DND-41 (cell line): ENCODE results near the gene PMPCA.

ENCODE experiments used
- ATAC-seq: fragments of 200-7000 bp; cut with Tn5 transposase; 3 replicates; pipeline ENCODE4 v1.9.1; 2021; ENCODE audit warnings: low read depth; ENCODE audit not compliant: insufficient read depth
- DNase-seq: peaks from one replicate; pipeline ENCODE4 v3.0.0-alpha.2; 2020
- H2AFZ ChIP-seq: 2 replicates; pipeline ENCODE4 v1.6.0; 2012; ENCODE audit warnings: low read depth, low read length
- H3K27ac ChIP-seq: 2 replicates; pipeline ENCODE4 v1.5.1; 2012; ENCODE audit warnings: low read length, inconsistent platforms
- H3K27me3 ChIP-seq: fragments of 200-600 bp; sonication (generic); 2 replicates; pipeline ENCODE4 v1.6.0; 2012; ENCODE audit warnings: low read length, mild to moderate bottlenecking, inconsistent platforms; ENCODE audit not compliant: insufficient read depth, poor library complexity
- H3K36me3 ChIP-seq: 2 replicates; pipeline ENCODE4 v1.5.1; 2012; ENCODE audit warnings: low read length, inconsistent platforms; ENCODE audit not compliant: insufficient read depth
- H3K4me1 ChIP-seq: 2 replicates; pipeline ENCODE4 v1.5.1; 2012; ENCODE audit warnings: mild to moderate bottlenecking, low read length; ENCODE audit not compliant: insufficient read depth
- H3K4me2 ChIP-seq: 2 replicates; pipeline ENCODE4 v1.6.0; 2012; ENCODE audit warnings: mild to moderate bottlenecking, moderate library complexity, low read length, inconsistent platforms; ENCODE audit not compliant: insufficient read depth
- H3K4me3 ChIP-seq, 2 experiments: fragments of 200-600 bp in 1 of 2; shearing (Covaris generic) in 1 of 2; 2 replicates each; pipeline ENCODE4 v1.5.1; 2012 to 2016; ENCODE audit warnings: inconsistent platforms in 2 of 2, low read length in 2 of 2, mild to moderate bottlenecking in 2 of 2, low read depth in 1 of 2, moderate library complexity in 1 of 2
- H3K79me2 ChIP-seq: 2 replicates; pipeline ENCODE4 v1.6.0; 2012; ENCODE audit warnings: low read length, inconsistent platforms; ENCODE audit not compliant: insufficient read depth
- H3K9ac ChIP-seq: 2 replicates; pipeline ENCODE4 v1.6.0; 2012; ENCODE audit warnings: low read depth, mild to moderate bottlenecking, inconsistent platforms, low read length, moderate library complexity
- H3K9me3 ChIP-seq: 2 replicates; pipeline ENCODE4 v1.5.1; 2012; ENCODE audit warnings: low read length, moderate library complexity, mild to moderate bottlenecking, inconsistent platforms; ENCODE audit not compliant: insufficient read depth, severe bottlenecking
- H4K20me1 ChIP-seq: 2 replicates; pipeline ENCODE4 v1.6.0; 2012; ENCODE audit warnings: low read length; ENCODE audit not compliant: insufficient read depth
- CTCF ChIP-seq: IDR thresholded peaks from 2 replicates; pipeline ENCODE4 v1.5.1; 2012; ENCODE audit warnings: borderline replicate concordance, low read length, moderate library complexity, mild to moderate bottlenecking; ENCODE audit not compliant: poor library complexity, severe bottlenecking; ENCODE audit errors: extremely low read depth
- EZH2 ChIP-seq: IDR thresholded peaks from 3 replicates; pipeline ENCODE4 v1.6.1; 2012; ENCODE audit warnings: borderline replicate concordance, low read depth, mild to moderate bottlenecking, moderate library complexity, low read length, inconsistent platforms; ENCODE audit not compliant: severe bottlenecking

PMPCA gene

GRCh38 chr9:136455043-136456002, 44.9 kb downstream of the PMPCA start:
- Histone ChIP-seq H3K36me3 (peaks cover 85% of the 10 kb centered on the region), H3K4me2 (no peak overlapping the region)

GRCh38 chr9:136456258-136456657, 45.8 kb downstream of the PMPCA start:
- no peak for DNase-seq
- H3K4me2 ChIP-seq = no peak overlapping the region
- no peaks in the 10 kb centered on the region for H3K79me2 ChIP-seq
- H3K9ac ChIP-seq = no peak overlapping the region
- H2AFZ ChIP-seq = no peak overlapping the region
- H3K27me3 ChIP-seq = no peaks in the 10 kb centered on the region
- ATAC-seq = no peak
- no peaks in the 10 kb centered on the region for H3K9me3 ChIP-seq
- H4K20me1 ChIP-seq = peaks cover 13% of the 10 kb centered on the region; the same call in 1 of the 2 replicates
- no peak overlapping the region for H3K4me3 ChIP-seq
- H3K4me1 ChIP-seq = no peaks in the 10 kb centered on the region
- TF ChIP-seq EZH2 = no peak
- peaks cover 84% of the 10 kb centered on the region for H3K36me3 ChIP-seq
- no peak overlapping the region for H3K27ac ChIP-seq

More at GRCh38 chr9:136455043-136456002, 44.9 kb downstream of the PMPCA start:
- H3K4me1 ChIP-seq = no peaks in the 10 kb centered on the region
- DNase-seq (no peak), ATAC-seq (peak; percentile 14; the same call in 1 of the 3 replicates)
- no peak overlapping the region for H2AFZ ChIP-seq
- H3K27ac ChIP-seq = no peak overlapping the region
- no peaks in the 10 kb centered on the region for H3K27me3 ChIP-seq
- H3K9me3 ChIP-seq = no peaks in the 10 kb centered on the region
- no peak overlapping the region for H3K9ac ChIP-seq
- no peak overlapping the region for H3K4me3 ChIP-seq
- H3K79me2 ChIP-seq = no peaks in the 10 kb centered on the region
- peaks cover 17% of the 10 kb centered on the region for H4K20me1 ChIP-seq
- TF ChIP-seq EZH2 = no peak

GRCh38 chr9:136457326-136457725, 46.9 kb downstream of the PMPCA start:
- Histone ChIP-seq H3K4me3 (no peak overlapping the region), H3K9me3 (no peaks in the 10 kb centered on the region), H3K27me3 (no peaks in the 10 kb centered on the region), H3K9ac (no peak overlapping the region), H3K27ac (no peak overlapping the region), H2AFZ (no peak overlapping the region), H4K20me1 (peaks cover 16% of the 10 kb centered on the region), H3K4me2 (no peak overlapping the region), H3K36me3 (peaks cover 86% of the 10 kb centered on the region), H3K79me2 (no peaks in the 10 kb centered on the region), H3K4me1 (no peaks in the 10 kb centered on the region)
- DNase-seq (no peak), ATAC-seq (no peak)
- TF ChIP-seq CTCF = no peak
- no peak for TF ChIP-seq EZH2

- Histone ChIP-seq H3K9ac (no peak overlapping the region), H4K20me1 (peaks cover 25% of the 10 kb centered on the region), H3K9me3 (no peaks in the 10 kb centered on the region), H3K27ac (no peak overlapping the region), H3K36me3 (peaks cover 93% of the 10 kb centered on the region), H2AFZ (no peak overlapping the region), H3K79me2 (peaks cover 2% of the 10 kb centered on the region; the same call in 1 of the 2 replicates), H3K4me2 (no peak overlapping the region), H3K27me3 (no peaks in the 10 kb centered on the region), H3K4me1 (no peaks in the 10 kb centered on the region), H3K4me3 (no peak overlapping the region)
- ATAC-seq (no peak), DNase-seq (no peak)
- TF ChIP-seq CTCF (no peak), EZH2 (no peak)
These were observed 49.0 kb downstream of the PMPCA start for GRCh38 chr9:136459425-136459824.
